Activated T-cell treated with anti-CD3 and anti-CD28 coated beads for 48 hours (primary cell): Measurements from ENCODE around the gene ARHGAP22.

Experiments
- DNase-seq: peaks from one replicate; pipeline ENCODE4 v3.0.0-alpha.2; 2020; ENCODE audit warnings: low read depth

ARHGAP22 gene

GRCh38 chr10:48477616-48478015, 127.3 kb downstream of the ARHGAP22 start:
- no peak for DNase-seq

DNA sequence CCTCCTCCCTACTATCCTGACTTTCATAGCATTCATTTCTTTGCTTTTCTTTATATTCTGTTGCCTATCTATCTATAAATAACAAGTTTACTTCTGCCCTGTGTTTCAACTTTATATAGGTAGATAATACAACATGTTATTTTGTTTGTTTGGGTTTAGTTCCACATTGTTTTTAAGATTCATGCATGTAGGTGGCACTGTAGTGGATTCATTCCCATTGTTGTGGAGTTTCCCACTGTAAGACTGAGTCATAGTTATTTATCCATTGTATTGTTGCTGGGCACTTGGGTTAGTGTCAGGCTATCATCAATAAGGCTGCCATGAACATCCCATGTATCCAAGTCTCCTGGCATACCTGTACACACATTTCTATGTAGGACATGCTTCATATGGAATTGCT, 127.7 kb downstream of the ARHGAP22 start:
- no peak for DNase-seq

DNA sequence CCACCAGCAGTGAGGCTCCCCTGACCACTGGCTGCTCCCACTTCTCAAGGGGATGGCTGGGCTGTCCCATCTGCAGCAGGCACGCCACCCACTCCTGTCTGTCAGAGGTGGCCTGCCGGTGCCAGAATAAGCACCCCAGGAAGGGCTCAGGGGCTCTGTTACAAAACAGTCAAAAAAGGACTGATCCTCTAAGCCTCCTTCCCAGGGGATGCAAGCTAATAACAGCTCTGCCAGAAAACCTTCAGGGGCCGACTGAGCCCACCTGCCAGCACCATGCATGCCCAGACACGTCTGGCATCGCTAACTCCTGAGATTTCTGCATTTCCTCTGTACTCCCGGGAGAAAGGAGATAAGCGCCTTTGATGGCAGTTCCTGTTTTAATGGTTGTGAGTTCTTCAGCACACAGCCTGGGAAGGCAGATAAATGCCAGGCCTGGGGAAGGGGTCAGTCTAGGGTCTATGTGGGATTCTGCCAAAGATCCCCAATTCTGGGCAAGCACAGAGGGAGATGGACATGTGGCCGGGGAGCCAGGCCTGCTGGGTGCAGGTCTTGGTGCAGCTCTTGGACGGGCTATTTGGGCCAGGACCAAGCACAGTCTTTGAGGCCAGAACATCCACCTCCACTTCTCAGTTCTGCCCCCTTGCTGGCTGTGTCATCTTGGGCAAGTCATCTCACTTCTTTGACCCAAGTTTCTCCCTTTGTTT, 128.4 kb downstream of the ARHGAP22 start:
- no peak for DNase-seq

DNA sequence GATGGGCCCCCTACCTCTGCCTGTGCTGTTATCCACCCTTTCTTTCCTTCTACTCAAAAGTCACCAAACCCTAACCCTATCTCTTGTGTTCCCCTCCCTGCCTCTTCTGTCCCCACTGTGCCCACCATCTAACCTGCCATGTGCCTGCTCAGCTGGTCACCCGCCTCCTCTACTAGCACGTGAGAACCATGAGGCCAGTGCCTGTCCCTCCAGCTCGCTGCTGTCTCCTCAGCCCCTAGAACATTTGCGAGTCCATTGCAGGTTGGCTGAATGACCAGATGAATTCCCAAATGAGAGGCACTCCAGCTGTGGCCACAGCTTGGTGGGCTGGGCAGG, 129.0 kb downstream of the ARHGAP22 start:
- DNase-seq: no peak

DNA sequence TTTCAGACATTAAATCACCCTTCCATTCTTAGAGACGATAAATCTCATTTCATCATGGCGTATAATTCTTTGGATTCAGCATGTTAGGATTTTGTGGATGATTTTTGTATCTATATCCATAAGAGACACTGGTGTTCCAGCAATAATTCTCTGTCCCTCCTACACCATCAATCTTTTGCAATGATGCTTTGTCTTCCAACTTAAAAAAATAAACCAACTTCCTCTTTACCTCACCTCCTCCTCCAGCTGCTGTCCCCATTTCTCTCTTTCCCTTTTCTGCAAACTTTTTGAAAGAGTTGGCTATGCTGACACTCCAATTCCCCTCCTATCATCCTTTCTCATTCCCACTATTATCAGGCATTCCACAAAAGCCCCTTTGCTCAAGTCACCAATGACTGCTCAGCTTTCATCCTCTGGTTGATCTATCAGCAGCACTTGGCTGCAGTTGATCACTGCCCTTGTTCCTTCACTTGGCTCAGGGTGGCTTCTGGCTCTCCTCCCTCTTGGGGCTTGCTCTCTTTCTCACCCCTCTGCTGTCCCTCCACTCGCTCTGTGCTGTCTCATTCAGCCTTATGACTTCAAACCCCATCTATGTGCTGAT, 130.0 kb downstream of the ARHGAP22 start:
- DNase-seq: no peak

GRCh38 chr10:48473704-48474103, 131.2 kb downstream of the ARHGAP22 start:
- DNase-seq: no peak

GRCh38 chr10:48472501-48473069, 132.3 kb downstream of the ARHGAP22 start:
- no peak for DNase-seq

- DNase-seq: no peak
Observed at GRCh38 chr10:48470893-48471805, 133.7 kb downstream of the ARHGAP22 start.

GRCh38 chr10:48470115-48470892, 134.6 kb downstream of the ARHGAP22 start:
- DNase-seq: no peak

DNA sequence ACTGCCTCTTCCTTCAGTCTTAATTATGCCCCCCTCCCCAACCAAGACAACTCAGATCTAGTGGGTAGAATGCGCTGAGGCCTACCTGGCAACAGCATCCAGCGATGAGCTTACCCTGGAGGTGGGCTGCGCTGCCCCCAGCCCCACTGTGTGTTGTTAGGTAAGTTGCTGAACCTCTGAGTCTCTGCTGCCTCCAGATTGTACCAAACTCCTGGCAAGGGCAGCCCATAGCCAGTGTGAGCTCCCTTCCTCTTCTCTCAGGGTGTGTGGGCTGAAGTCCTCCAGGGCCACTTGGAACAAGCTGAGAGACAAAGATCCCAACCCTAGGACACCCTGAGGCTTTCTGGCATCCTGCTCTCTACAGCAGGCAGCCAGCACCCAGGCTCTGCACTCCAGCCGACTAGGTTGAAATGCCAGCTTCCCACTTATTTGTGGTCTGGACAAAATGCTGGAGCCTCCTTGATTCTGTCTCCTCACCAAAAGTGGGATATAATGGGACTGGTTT, 135.3 kb downstream of the ARHGAP22 start:
- no peak for DNase-seq

- no peak for DNase-seq
Observed at GRCh38 chr10:48468866-48469511, 135.9 kb downstream of the ARHGAP22 start.

GRCh38 chr10:48468130-48468790, 136.6 kb downstream of the ARHGAP22 start:
- DNase-seq: no peak

GRCh38 chr10:48467669-48468068, 137.2 kb downstream of the ARHGAP22 start:
- DNase-seq: no peak

- DNase-seq: no peak
Observed at GRCh38 chr10:48466611-48467240, 138.1 kb downstream of the ARHGAP22 start.

DNA sequence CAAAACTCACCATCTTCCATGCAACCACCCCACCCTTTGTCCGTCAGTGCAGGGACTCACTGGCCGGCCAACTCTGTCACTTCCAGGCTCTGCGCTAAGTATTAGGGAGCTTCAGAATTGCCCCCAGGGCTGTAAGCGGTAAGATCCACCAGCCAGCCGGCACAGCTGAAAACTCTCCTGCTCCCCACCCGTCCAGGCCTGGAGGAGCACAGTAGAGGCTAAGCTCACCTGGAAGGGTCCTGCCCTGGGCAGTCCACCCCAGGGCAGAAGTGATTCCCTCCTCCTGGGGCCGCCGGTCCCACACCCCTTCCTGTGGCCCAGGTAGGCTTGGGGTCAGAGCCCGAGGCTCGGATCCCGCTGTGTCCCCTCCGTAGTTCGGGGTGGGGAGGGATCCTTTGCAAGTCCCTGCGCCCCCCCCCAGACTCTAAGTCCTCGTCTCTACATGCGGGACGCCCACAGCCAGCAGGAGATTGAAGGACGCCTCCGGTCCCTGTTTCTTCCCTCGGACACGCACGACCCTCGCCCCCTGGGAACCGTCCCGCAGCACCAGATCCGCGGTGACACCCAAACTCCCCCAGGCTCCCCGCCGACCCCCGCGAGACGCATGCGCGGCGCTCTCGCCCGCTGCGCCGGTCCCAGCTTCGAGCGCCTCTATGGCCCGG, 138.9 kb downstream of the ARHGAP22 start:
- no peak for DNase-seq

GRCh38 chr10:48464871-48465736, 139.8 kb downstream of the ARHGAP22 start:
- DNase-seq: no peak

- DNase-seq: no peak
Observed at GRCh38 chr10:48464121-48464870, 140.6 kb downstream of the ARHGAP22 start.
